Loucy (cell line): ENCODE data around the gene MRPL53.

Source experiments
- H2AFZ ChIP-seq: fragments of 200-600 bp; sonication (generic); 2 replicates; pipeline ENCODE4 v1.6.0; 2016; ENCODE audit warnings: antibody characterized with exemption, mild to moderate bottlenecking, low read length, moderate library complexity
- H3F3A ChIP-seq: fragments of 200-600 bp; 2 replicates; pipeline ENCODE4 v1.6.0; 2016; ENCODE audit warnings: antibody characterized with exemption, low read depth, mild to moderate bottlenecking
- H3K27me3 ChIP-seq: fragments of 200-600 bp; sonication (generic); 2 replicates; pipeline ENCODE4 v1.6.1; 2014; ENCODE audit warnings: low read length, mild to moderate bottlenecking; ENCODE audit not compliant: insufficient read depth, poor library complexity, severe bottlenecking
- H3K36me3 ChIP-seq: fragments of 200-600 bp; sonication (generic); 2 replicates; pipeline ENCODE4 v1.6.1; 2016; ENCODE audit warnings: low read length; ENCODE audit not compliant: insufficient read depth
- H3K4me1 ChIP-seq: fragments of 200-600 bp; sonication (generic); 2 replicates; pipeline ENCODE4 v1.5.1; 2014; ENCODE audit warnings: low read length, mild to moderate bottlenecking; ENCODE audit not compliant: insufficient read depth, poor library complexity, severe bottlenecking
- H3K4me2 ChIP-seq: fragments of 200-600 bp; sonication (generic); 2 replicates; pipeline ENCODE4 v1.6.0; 2014; ENCODE audit warnings: antibody characterized with exemption, low read length, low read depth, mild to moderate bottlenecking; ENCODE audit not compliant: poor library complexity, severe bottlenecking
- H3K4me3 ChIP-seq: fragments of 200-600 bp; sonication (generic); 2 replicates; pipeline ENCODE4 v1.5.1; 2014; ENCODE audit warnings: low read length, mild to moderate bottlenecking, mixed read lengths; ENCODE audit not compliant: poor library complexity, severe bottlenecking
- H3K79me2 ChIP-seq: fragments of 200-600 bp; sonication (generic); 2 replicates; pipeline ENCODE4 v1.6.1; 2014; ENCODE audit warnings: low read length; ENCODE audit not compliant: insufficient read depth
- H3K9ac ChIP-seq: fragments of 200-600 bp; sonication (generic); 2 replicates; pipeline ENCODE4 v1.6.0; 2014; ENCODE audit warnings: mild to moderate bottlenecking, low read depth, low read length, moderate library complexity; ENCODE audit not compliant: poor library complexity, severe bottlenecking
- H3K9me2 ChIP-seq: fragments of 200-600 bp; sonication (generic); replicated peaks from 2 replicates; pipeline ENCODE4 v1.6.1; 2016; ENCODE audit warnings: low read depth, low read length, mixed read lengths
- H3K9me3 ChIP-seq: fragments of 200-600 bp; sonication (generic); 2 replicates; pipeline ENCODE4 v1.6.1; 2014; ENCODE audit warnings: mild to moderate bottlenecking, antibody characterized with exemption, low read length, low read depth; ENCODE audit not compliant: insufficient read depth
- H4K20me1 ChIP-seq: fragments of 200-600 bp; sonication (generic); 2 replicates; pipeline ENCODE4 v1.6.0; 2014; ENCODE audit warnings: antibody characterized with exemption, low read length, mild to moderate bottlenecking; ENCODE audit not compliant: insufficient read depth, poor library complexity, severe bottlenecking
- CTCF ChIP-seq: fragments of 200-600 bp; sonication (generic); conservative IDR thresholded peaks from 2 replicates; pipeline ENCODE4 v1.5.1; 2014; ENCODE audit warnings: mild to moderate bottlenecking, antibody characterized with exemption, low read length
- EZH2phosphoT487 ChIP-seq: fragments of 200-600 bp; IDR thresholded peaks from 2 replicates; pipeline ENCODE4 v1.6.1; 2018; ENCODE audit warnings: antibody characterized with exemption, mild to moderate bottlenecking, moderate library complexity, borderline replicate concordance

MRPL53 gene

GRCh38 chr2:74439803-74440377 is 32.6 kb downstream of the MRPL53 start:
- Histone ChIP-seq H3F3A (no peaks in the 10 kb centered on the region), H3K4me1 (peaks cover 39% of the 10 kb centered on the region), H3K9me2 (no peaks in the 10 kb centered on the region), H3K36me3 (no peaks in the 10 kb centered on the region), H3K27me3 (no peaks in the 10 kb centered on the region), H3K9ac (peak overlapping the region; percentile 92), H4K20me1 (peaks cover 2% of the 10 kb centered on the region), H2AFZ (peak overlapping the region; percentile 84), H3K4me2 (peak overlapping the region; percentile 99), H3K9me3 (no peaks in the 10 kb centered on the region), H3K4me3 (peak overlapping the region; percentile 80), H3K79me2 (peaks cover 24% of the 10 kb centered on the region; the same call in 1 of the 2 replicates)
- TF ChIP-seq CTCF: no peak
- no peak for TF ChIP-seq EZH2phosphoT487

- Histone ChIP-seq H3K9me3 (no peaks in the 10 kb centered on the region), H3K4me3 (peak overlapping the region; percentile 80), H4K20me1 (peaks cover 2% of the 10 kb centered on the region), H3K4me2 (peak overlapping the region; percentile 99), H3F3A (no peaks in the 10 kb centered on the region), H3K36me3 (no peaks in the 10 kb centered on the region), H3K79me2 (peaks cover 24% of the 10 kb centered on the region; the same call in 1 of the 2 replicates), H3K27me3 (no peaks in the 10 kb centered on the region), H3K9ac (peak overlapping the region; percentile 92), H3K9me2 (no peaks in the 10 kb centered on the region), H3K4me1 (peaks cover 39% of the 10 kb centered on the region), H2AFZ (no peak overlapping the region)
- no peak for TF ChIP-seq CTCF
- TF ChIP-seq EZH2phosphoT487: no peak
Measured at GRCh38 chr2:74439373-74439772, 33.1 kb downstream of the MRPL53 start.

GRCh38 chr2:74438248-74438647 is 34.2 kb downstream of the MRPL53 start:
- Histone ChIP-seq H4K20me1 (peaks cover 2% of the 10 kb centered on the region), H3K9me3 (no peaks in the 10 kb centered on the region), H3K4me2 (peak overlapping the region; percentile 99), H3K9ac (peak overlapping the region; percentile 92), H3K36me3 (no peaks in the 10 kb centered on the region), H3F3A (no peaks in the 10 kb centered on the region), H3K4me3 (peak overlapping the region; percentile 80), H2AFZ (no peak overlapping the region), H3K4me1 (peaks cover 39% of the 10 kb centered on the region), H3K27me3 (no peaks in the 10 kb centered on the region), H3K9me2 (no peaks in the 10 kb centered on the region), H3K79me2 (peaks cover 24% of the 10 kb centered on the region; the same call in 1 of the 2 replicates)
- TF ChIP-seq EZH2phosphoT487 (no peak), CTCF (no peak)
